HL-60/S4 treated with phorbol 12-myristate 13-acetate at 8.2 ng/mL for 4 days and 3 days (cell line): ENCODE results near the gene USF1.
"Not testable (repeated sequence)": the region's sequence is repeated elsewhere in the genome, so short reads cannot be mapped to it uniquely, and the experiment has no call there.

ENCODE experiments used
- in situ Hi-C: fragments of 300-500 bp; cut with MboI; formaldehyde crosslinking; loops from 2 replicates; pipeline ENCODE4 v1.15.0; 2022; ENCODE audit warnings: low sequenced_read_pairs

USF1 gene

GRCh38 chr1:161019751-161020495, 25.9 kb downstream of the USF1 start:
- in situ Hi-C loops = no loop called here

GRCh38 chr1:161019111-161019660, 26.6 kb downstream of the USF1 start:
- in situ Hi-C loops = not testable (repeated sequence)

DNA sequence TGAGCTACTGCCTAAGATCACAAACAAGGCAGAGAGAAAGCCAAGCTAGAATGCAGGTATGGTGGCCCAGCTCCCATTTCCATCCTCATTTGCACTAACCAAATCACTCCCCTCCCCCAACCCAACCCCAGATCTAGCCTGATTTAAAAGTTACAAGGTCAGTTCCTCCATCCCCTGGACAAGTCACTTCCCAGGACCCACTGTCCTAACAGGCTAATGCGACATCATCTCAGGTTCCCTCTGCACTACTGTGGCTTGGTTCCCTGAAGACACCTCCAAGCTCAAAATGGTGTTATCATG, 27.2 kb downstream of the USF1 start:
- in situ Hi-C loops = no loop called here

GRCh38 chr1:161017756-161018630, 27.8 kb downstream of the USF1 start:
- in situ Hi-C loops = no loop called here

DNA sequence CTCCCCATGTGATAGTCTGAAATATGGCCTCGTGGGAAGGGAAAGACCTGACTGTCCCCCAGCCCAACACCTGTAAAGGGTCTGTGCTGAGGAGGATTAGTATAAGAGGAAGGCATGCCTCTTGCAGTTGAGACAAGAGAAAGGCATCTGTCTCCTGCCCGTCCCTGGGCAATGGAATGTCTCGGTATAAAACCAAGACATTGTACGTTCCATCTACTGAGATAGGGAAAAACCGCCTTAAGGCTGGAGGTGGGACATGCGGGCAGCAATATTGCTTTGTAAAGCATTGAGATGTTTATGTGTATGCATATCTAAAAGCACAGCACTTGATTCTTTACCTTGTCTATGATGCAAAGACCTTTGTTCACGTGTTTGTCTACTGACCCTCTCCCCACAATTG, 28.6 kb downstream of the USF1 start:
- in situ Hi-C loops = not testable (repeated sequence)

GRCh38 chr1:161016683-161017082, 29.1 kb downstream of the USF1 start:
- in situ Hi-C loops = not testable (repeated sequence)

DNA sequence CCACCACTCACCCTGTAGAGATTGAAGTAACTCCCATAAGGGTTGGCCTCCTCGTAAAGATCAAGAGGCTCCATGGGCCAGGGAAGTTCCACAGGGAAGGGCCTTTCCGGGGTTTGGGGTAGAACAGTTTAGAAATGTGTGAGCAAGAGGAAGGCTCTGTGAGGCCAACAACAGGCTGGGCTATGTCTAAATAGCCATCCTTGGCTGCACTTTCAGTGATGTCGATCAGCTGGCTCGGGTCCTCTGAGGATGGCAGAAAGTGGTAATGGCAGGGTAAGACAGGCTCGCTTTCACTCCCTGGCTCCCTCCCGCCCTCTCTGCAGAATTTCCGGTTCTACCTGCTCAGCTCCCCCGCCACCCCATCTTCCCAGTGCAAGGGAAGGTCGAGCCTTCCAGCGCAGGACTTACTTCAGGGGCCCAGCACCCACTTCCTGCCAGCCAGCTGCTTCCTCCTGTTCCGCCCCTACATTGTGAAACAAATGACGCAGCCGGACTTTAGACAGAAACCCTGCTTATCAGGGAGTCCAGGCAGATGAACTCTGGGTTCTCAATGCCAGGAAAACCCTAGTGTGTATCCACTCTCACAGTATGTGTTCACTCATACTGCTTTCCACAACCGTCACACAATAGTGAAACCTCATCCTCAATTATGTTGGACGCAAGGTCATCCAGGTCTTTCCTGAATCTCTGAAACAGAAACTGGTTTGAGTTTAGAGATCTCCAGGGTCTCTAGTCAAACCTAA, 32.1 kb downstream of the USF1 start:
- in situ Hi-C loops = no loop called here

DNA sequence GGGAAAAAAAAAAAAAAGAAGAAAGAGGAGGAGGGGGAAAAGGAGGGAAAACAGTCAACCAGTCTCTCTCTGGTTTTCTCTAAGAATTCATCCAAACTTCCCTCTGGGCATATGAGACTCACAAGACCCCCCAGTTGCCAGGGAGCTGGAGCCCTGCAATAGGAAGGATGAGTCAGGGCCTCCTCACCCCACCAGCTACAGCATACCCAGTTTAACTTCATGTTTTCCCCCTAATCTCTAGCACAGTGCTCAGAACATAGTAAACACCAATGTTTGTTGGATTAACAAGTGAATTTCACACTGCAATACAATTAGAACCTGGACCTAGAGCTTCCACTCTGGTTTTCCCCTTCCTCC, 32.7 kb downstream of the USF1 start:
- in situ Hi-C loops = no loop called here

- in situ Hi-C loops = no loop called here
Observed at GRCh38 chr1:161012420-161012819, 33.4 kb downstream of the USF1 start.

DNA sequence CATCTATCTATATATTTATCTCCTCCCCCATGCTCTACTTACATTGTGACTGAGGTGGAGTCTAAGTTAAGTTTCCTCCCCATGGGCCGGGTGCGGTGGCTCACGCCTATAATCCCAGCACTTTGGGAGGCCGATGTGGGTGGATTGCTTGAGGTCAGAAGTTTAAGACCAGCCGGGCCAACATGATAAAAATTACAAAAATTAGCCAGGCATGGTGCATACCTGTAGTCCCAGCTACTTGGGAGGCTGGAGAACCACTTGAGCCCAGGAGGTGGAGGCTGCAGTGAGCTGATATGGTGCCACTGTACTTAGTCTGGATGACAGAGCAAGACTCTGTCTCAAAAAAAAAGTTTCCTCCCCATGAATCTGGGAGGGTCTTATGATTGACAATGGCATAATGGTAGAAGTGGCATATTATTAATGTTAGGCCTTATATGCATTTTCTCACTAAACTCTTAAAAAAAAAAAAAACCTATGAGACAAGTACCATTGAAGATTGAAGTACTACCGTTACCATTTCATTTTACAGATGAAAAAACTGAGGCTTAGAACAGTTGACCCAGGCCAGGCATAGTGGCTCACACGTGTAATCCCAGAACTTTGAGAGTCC, 36.1 kb downstream of the USF1 start:
- in situ Hi-C loops = no loop called here

DNA sequence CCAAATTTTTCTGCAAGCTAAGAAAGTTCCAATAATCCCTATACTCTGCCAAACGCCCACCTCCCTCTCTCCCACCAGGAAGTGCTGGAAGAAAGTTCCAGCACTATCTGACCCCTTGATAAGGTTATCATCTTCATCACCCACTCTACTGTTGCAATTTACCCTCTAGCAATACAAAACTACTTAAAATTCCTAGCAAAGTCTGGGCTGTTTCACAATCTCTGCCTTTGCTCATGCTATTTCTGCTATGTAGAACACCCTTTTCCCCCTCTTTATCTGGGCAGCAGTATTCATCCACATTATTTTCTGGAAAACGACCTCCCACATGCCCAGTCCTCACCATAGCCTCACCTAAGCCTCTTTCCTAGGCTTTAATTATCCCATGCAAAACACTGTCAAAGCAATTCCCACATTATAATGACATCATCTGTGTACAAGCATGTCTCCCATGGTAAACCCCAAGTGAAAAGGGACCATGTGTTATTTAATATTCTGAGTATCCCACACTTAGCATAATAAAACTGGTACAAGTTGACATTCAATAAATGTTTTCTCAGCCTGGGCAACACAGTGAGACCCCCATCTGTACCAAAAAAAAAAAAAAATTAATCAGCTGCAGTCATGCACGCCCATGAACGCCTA, 36.8 kb downstream of the USF1 start:
- in situ Hi-C loops = no loop called here

DNA sequence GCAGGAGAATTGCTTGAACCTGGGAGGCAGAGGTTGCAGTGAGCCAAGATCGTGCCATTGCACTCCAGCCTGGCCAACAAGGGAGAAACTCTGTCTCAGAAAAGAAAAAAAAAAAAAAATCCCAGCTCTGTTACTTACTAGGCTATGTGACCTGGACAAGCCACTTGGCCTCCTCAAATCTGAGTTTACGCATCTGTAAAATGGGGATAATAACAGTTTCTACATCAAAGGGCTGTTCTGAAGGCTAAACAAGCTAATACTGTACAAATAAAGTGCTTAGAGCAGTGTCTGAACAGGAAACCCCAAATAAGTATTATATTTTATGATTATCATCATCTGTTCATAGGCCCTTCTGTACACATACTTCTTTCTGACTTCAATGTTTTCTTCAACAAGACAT, 38.4 kb downstream of the USF1 start:
- in situ Hi-C loops = no loop called here

DNA sequence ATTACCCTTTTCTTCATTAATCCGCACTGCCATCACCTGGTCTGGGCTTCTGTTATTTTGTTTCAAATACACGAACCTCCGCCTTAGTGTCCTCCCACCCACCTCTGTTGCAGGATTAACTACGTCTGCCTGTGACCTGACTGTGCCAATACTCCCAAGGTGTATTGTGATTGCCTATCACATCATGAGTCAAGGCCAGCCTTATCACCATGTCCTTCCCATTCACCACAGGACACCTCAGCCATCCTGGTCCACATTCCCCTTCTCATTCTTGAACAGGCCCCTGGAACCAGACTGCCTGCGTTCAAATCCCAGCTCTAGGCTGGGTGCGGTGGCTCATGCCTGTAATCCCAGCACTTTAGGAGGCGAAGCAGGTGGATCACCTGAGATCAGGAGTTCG, 39.2 kb downstream of the USF1 start:
- in situ Hi-C loops = no loop called here

DNA sequence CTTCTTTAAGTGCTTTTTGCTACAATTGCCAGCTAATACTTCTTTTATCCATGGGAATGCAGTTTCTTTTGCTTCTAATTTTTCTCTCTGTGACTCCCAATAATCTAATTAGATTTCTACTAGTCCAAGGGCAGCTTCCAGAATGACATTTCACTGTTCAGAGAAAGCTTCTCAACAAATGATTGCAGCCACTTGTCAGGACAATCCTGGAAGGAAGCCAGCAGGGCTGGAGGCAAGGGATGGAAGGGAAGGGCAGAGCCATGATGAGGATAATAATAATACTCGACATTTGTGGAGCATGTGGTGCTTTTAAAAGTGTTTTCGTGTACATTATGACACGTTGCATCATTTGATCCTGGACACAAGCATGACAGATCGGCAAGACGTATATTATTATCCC, 44.3 kb downstream of the USF1 start:
- in situ Hi-C loops = no loop called here

DNA sequence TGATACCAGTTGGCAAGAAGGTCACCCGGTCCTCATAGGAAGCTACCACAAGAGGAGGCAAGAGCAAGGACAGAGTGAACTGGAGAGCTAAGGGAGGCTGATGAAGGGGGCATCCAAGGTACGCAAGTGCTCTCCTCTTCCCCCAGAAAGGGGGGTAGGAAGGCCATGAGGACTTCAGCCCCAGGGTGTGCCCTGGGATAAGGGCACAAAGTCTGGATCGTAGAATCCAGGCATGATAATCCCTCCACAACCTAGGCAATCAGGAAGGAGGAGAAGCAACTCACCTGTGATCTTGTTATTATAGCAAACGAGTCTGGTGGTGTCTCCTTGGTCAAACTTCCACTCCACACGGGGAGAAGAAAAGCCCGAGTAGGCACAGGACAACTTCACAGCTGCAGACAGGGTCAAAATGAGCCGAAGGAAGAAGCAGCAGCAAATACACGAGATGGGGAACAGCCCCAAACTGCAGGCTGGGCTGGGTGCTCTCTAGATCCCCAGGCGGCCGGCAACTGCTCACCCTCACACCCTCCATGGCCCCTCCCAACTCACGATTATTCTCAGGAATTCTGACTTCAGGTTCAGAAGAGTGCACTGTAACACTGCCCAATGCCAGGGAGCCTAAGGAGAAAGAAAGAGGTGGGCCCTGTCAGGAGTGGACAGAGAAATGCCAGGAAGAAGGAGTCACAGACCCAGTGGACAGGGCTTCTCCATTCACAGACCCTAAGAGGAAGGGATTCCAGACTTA, 44.9 kb downstream of the USF1 start:
- in situ Hi-C loops = no loop called here

- in situ Hi-C loops = no loop called here
Observed at GRCh38 chr1:160999376-160999775, 46.4 kb downstream of the USF1 start.

DNA sequence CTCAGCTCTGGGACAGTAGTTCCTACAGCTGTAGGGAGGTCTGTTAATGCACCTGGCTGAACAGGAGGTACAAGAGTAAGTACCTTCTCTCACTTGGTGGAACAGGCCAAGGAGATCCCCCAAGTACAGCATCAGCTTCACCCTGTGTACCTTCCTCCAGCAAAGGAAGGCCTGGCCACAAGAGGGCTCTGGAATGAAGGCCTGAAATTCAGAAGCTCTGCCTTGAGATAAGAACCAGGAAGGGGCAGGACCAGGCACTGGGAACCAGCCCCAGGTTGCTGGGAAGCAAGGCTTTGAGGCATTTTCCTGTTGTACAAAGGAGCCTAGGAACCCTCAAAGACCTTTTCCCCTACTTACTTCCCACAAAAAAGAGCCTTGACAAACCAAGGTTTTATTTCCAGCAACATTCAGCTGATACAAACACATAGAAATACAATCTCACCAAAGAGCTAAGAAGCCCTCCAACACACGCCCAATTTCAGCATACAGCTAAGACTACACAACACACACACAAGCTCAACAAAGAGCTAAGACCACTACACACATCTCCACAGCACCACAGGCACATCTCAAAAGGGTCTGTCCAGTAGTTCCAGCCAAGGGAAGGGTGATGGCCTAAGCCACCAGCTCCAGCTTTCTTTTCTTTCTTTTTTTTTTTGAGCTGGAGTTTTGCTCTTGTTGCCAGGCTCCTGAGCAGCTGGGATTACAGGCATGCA, 48.3 kb downstream of the USF1 start:
- in situ Hi-C loops = no loop called here

- in situ Hi-C loops = no loop called here
Observed at GRCh38 chr1:160996178-160996577, 49.6 kb downstream of the USF1 start.

GRCh38 chr1:160993544-160994193, 52.1 kb downstream of the USF1 start:
- in situ Hi-C loops = no loop called here
